ENCODE results near the gene C22orf31.
"Not testable (repeated sequence)": the region's sequence is repeated elsewhere in the genome, so short reads cannot be mapped to it uniquely, and the experiment has no call there.

C22orf31 gene

DNA sequence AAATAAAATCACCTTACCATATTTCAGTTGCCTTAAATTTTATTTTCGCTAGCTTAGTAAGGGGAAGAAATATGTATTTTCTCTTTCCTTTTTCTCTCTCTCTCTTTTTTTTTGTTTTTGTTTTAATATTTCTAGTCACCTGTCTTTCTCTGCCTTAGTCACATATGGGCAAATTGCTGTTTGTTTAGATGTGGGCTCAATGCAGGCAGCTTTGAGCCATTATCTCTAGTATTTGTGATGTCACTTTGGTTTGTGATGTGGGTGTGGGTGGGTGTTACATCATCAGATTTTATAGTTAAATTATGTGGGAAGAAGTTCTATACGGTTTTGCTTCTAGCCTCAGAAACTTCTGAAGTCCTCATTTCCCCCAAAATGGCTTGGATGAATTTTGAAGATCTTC is at the start of gene C22orf31:
Gene C22orf31, minus strand, starts transcription at position 59 of the 400 bp plus-strand sequence. Its CDS starts 39 bp downstream, at position 20.
- no peak for DNase-seq (ENCODE audit: low spot score)

DNA sequence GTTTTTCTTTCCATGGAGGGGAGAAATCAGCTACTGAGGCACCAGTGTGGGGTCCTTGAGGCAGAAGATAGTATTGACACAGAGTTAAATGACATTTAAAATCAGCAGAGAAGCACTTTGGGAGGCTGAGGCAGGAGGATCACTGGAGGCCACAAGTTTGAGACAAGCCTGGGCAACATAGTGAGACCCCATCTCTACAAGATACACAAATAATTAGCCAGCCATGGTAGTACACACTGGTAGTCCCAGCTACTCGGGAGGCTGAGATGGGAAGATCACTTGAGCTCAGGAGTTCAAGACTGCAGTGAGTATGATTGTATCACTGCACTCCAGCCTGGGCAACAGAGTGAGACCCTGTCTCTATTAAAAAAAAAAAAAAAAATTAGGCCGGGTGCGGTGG is 49.3 kb upstream of the C22orf31 start:
- DNase-seq (ENCODE audit: low spot score): no peak

DNA sequence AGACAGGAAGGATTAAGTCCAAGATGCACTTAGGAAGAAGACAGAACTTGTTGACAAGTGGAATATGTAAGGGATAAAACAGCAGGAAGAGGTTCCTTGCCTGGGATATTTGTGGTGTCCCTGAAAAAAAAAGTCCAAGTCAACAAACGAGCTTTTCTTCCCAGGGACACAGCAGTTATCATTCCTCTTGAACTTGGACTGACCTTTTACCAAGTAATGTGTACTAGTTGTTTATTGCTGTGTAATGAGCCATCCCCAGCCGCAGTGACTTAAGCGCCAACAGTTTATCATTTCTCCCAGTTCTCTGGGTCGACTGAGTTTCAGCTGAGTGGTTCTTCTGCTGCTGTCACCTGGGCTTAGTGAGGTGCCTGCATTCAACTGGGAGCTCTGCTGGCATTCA is 48.2 kb upstream of the C22orf31 start:
- DNase-seq (ENCODE audit: low spot score): no peak

DNA sequence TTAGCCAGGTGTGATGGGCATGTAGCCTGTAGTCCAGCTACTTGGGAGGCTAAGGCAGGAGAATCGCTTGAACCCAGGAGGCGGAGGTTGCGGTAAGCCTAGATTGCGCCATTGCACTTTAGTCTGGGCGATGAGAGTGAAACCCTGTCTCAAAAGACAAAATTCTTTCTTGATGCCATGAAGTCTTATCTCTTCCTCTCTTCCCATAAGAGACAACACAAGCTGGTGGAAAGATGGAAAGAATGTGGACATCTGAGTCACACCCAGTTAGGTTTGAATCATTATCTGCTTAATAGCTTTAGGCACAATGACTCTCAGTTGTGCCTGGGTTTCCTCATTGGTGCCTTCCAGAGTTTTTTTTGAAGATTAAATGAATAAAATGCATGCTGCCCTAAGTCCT is 46.5 kb upstream of the C22orf31 start:
- no peak for DNase-seq (ENCODE audit: low spot score)

DNA sequence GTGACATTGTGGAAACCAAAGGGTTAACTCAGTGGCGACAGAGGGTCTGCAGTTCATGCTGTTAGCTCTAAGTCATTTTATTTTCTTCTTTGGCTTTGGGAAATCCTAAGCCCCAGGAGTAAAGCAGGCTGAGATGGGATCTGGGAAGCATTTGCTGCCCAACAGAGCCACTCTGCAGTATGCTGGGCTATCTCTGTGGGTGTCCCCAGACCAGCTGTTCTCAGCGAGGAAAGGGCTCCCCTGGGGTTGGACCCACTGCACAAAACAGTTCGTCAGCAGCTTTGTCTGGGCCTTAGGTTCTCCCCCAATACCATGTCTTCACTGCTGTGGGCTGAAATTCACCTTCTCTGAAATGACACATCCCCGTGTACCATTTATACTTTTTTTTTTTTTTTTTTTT is 45.2 kb upstream of the C22orf31 start:
- DNase-seq (ENCODE audit: low spot score): no peak

DNA sequence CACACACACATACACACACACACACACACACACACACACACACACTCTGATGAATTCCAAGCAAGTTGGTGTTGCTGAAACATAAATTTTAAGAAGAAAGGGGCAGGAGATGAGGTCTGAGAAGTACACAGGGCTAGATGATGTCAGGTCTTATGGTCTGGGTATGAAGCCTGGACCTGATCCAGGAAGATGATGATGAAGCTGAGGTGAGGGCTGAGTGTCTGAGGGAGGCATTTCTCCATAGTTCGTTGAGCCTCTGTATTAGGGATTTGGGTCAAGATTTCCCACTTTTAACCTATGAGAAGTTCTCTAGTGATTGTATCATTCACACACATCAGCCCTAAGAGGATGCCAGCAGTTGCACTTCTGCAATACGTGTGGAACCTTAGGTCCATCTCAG is 43.8 kb upstream of the C22orf31 start:
- DNase-seq (ENCODE audit: low spot score): no peak

DNA sequence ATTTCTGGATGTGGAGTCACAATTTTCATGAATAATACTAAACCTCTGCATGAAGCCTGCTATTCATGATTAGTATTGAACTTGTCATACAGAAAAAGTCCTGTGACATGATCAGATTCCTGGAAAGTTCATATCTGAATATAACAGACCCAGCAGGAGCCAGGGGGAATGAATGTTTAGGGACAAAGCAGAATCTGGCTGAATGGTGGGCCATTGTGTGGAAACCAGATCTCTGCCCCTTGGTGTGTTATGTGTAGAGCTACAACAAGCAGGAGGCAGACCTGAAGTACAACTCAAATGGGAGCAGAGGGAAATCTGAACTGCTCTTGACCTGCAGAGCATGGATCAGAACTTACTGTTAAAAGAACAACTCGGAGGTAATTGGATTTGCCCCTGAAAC is 41.5 kb upstream of the C22orf31 start:
- no peak for DNase-seq (ENCODE audit: low spot score)

DNA sequence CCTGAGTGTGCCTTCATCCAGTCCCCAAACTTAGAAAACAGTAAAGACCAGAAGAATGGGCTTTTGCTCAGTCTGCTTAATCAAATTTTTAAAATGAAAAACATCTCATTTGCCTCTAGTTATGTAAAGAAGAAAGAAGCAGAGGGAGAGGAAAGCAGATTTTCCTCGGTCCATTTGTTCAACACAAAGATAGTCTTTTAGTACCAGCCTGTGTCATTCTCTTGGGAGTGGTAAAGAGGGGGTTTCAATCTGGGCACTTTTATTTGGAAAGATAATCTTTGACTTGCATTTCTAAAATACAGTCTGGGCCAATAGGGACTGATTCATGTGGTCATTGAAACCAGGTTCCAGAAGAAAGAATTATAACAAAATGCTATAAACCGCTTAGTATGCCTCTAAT is 40.7 kb upstream of the C22orf31 start:
- DNase-seq (ENCODE audit: low spot score): no peak

DNA sequence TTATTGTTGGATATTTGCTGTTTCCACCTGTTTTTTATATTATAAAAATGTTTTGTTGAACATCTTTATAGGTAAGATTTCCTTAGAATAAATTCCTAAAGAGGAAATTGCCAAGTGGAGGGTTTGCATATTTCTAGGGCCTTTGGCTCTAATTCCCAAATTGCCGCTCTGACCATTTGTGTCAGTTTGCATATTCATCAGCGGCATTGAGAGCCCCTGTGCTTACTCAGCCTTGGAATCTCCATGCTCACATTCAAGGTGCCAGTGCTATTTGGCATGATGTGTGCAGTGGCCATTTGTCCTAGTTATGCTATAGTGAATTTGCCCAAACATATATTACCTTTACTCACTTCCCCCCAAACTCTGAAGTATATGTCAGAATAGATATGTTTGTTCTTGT is 36.7 kb upstream of the C22orf31 start:
- no peak for DNase-seq (ENCODE audit: low spot score)

DNA sequence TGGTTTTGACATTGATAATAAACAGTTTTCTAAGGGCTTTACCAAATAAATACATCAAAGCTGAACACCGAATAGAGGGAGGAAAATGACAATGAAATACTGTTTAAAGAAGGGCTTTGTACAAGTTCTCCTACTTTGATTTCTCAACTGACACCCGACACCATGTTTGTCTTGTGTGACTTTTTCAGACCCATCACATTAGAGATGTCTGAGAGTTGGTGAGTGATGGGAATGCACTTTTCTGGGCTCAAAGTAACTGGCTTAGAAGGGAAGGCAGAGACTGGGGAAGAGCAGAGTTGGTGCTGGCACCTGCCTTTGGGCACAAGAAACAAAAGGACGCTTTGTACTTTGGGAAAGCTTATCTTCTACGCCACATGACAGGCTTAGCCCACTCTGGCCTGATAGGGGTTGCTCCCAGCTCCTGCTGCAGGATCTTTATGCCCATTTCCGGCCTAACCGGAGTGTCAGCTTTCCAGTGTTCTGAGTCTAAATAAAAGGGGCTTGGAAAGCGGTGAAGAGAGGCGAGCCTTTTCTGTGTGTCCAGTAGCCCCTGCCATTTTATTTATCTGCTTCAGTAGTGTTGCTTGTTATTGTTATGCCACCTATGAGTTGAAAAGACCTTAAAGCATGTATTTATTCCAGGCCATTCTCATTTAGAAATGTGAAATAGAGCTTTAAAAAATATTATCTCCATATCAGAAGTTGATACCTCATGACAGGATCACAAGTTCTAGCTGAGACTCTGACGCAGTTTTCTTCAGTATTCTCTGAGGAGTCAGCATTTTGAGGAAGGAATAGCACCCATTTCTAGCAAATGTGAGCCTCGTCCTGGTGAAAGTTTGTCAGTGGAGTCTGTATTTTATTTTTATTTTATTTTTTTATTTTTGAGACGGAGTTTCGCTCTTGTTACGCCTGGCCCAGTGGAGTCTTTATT is 35.4 kb upstream of the C22orf31 start:
- DNase-seq (ENCODE audit: low spot score): no peak

DNA sequence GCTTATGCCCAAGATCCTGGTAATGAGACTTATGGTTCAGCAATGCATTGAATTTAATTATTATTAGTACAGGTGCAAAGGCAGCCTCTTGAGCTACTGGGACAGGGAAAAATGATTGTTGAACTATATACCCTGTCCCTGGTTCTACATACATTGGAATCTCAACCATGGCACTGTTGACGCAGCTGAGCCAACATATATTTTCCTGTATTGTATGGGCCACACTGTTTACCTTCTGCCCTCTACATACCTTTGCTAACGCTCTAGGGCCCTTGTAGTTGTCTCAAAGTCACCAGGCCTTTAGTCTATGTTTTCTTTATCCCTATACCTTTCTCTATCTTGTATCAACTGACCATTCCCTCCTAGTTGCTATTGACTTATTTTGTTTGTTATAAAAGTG is 33.8 kb upstream of the C22orf31 start:
- DNase-seq (ENCODE audit: low spot score): no peak

DNA sequence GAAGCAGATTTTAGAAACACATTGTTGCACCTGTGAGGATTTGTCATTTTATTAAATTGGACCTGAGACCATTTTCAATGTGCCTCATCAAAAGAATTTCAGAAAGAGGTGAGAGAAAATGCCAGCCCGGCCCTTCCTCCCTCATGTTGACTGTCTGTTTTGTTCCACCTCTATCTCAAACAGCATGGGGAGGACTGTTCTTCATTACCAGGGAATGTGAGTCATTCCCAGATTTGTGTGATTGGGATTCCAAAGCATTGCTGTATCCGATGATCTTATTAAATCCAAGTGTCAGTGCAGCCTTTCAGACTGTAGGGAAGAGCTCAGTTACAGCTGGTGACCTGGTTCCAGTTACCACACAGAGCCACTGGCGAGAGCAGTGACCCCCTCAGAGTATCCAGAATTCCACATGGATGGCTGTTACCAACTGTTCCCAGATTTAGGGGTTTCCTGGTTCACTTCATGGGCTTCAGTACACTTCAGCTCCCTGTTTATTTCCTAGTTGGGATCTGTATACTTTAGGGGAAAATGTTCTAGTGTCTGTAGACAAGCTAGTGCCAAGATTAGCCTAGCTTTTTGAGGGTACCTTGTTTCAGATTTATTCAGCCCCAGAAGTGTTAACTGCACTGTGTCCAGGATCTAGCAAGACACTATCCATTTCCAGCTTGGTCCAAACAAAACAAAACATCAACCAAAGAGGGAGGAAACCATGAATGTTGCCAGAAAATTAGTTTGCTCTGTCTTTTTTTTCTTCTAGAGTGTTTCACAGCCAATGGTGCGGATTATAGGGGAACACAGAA is 32.1 kb upstream of the C22orf31 start:
- DNase-seq (ENCODE audit: low spot score): no peak

DNA sequence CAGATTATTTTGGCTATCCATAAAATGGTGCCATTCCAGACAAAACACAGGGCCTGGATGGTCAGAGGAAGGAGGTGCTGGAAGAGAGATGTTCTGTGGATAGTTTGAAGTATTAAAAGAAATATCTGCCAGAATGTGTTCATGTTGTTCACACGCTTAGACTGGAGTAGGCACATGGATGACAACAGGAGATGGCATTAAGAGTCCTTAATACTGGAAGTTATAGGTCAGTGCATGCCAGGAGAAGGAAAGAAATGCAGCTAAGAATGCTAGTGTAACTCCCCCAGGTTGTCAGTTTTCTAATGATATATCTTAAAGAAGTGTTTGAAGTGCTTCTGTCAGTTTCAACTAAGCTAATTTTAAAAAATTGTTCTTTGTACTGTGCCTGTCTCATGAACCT is 31.4 kb upstream of the C22orf31 start:
- no peak for DNase-seq (ENCODE audit: low spot score)

DNA sequence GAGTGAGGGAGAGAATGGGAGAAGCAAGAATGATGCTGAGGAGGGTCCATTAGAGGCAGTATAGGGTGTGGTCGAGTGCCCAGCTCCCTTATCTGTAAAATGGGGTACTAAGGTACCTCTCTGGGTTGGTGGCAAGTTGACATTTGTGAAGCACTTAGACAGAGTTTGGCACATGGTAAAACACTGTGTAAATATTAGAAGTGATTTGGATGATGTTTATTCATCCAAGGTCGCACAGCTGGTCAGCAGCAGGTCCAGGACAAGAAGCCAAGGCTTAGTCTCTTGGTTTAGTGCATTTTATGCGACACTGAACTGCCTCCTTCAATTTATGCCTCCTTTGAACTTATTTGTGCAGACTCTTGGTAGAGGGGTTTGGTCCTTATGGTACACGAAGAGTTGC is 30.6 kb upstream of the C22orf31 start:
- DNase-seq (ENCODE audit: low spot score): no peak

DNA sequence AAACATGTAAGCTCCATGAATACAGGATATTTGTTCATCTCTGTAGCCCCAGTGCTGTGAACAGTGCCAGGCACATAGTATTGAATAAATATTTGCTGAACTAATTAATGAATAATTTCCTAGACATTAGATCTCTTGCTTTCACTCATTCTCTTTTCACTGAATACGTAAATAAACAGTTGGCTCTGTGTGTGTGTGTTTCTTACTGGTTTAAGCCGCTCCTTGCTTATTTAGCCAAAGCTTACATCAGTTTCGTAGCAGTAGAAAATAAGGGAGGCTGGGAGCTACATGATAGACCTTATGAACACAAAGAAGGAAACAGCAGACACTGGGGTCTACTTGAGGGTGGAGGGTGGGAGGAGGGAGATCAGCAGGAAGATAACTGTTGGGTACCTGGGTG is 28.4 kb upstream of the C22orf31 start:
- no peak for DNase-seq (ENCODE audit: low spot score)

DNA sequence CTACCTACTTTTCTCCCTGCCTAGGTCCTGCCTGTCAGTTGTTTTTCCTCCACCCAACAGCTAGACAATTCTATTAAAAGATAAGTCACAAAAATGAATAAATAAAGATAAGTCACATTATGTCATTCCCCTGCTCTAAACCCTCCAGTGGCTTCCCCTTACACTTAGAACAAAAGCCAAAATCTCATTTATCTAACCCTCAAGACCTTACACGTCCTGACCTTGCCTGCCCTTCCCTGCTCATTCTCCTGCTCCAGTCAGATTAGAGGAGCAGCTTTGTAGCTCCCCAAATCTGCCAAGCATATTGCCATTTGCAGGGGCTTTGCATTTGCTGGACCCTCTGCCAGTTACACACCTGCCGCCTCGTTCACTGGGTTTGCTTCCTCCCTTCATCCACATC is 27.9 kb upstream of the C22orf31 start:
- no peak for DNase-seq (ENCODE audit: low spot score)

DNA sequence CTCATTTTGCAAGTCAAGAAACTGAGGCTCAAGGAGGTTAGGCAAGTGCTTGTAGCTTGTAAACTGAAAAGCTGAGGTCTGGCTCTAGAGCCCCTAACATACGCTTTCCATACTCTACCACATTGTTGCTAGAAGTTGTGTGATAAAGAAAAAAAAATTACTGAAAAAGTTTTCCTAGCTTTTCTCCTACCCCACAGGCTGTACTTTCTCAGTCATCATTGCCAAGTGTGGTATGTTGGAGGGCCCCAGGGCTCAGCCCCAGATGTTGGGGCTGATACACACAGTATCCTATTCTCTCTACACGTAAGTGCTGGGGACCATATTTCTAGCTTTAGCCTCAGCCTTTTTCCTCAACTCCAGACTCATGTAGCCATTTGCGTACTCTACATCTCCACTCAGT is 27.2 kb upstream of the C22orf31 start:
- DNase-seq (ENCODE audit: low spot score): no peak

DNA sequence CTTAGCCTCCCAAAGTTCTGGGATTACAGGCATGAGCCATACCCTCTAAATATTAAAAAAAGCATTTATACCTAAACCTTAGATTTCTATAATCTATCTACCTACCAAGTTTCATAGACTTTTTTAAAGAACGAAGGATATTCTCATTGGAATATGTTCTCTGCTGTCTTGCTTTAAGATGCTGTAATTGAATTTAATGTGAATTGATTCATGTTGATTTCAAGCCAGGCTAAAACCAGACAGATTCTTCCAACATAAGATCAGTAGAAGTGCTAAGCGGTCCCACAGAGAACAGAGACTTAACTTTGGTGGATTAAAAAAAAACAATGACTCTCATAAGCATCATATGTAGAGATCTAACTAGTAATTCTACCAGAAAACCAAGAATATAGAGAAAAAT is 25.4 kb upstream of the C22orf31 start:
- no peak for DNase-seq (ENCODE audit: low spot score)

DNA sequence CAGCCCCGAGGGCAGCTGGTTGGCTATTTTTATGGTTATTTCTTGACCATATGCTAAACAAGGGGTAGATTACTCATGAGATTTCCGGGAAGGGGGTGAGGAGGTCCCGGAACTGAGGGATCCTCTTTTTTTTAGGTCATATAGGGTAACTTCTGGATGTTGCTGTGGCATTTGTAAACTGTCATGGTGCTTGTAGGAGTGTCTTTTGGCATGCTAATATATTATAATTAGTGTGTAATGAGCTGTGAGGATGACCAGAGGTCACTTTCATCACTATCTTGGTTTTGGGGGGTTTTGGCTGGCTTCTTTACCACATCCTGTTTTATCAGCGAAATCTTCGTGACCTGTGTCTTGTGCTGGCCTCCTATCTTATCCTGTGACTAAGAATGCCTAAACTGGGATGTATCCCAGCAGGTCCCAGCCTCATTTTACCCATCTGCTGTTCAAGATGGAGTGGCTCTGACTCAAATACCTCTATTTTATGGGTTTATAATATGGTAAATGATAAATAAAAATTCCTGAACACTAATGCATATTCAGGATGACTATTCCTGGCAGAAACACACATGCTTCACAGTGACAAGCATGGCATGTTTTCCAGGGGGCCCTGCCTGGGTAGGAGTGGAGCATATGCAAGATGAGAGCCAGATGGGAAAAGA is 22.4 kb upstream of the C22orf31 start:
- DNase-seq (ENCODE audit: low spot score): no peak

DNA sequence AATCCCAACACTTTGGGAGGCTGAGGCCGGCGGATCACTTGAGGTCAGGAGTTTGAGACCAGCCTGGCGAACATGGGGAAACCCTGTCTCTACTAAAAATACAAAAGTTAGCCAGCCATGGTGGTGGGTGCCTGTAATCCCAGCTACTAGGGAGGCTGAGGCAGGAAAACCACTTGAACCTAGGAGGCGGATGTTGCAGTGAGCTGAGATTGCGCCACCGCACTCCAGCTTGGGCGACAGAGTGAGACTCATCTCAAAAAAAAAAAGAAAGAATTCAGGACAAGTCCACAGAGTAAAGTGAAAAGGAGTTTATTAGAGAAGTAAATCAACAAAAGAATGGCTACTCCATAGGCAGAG is 21.9 kb upstream of the C22orf31 start:
- not testable (repeated sequence) for DNase-seq (ENCODE audit: low spot score)

DNA sequence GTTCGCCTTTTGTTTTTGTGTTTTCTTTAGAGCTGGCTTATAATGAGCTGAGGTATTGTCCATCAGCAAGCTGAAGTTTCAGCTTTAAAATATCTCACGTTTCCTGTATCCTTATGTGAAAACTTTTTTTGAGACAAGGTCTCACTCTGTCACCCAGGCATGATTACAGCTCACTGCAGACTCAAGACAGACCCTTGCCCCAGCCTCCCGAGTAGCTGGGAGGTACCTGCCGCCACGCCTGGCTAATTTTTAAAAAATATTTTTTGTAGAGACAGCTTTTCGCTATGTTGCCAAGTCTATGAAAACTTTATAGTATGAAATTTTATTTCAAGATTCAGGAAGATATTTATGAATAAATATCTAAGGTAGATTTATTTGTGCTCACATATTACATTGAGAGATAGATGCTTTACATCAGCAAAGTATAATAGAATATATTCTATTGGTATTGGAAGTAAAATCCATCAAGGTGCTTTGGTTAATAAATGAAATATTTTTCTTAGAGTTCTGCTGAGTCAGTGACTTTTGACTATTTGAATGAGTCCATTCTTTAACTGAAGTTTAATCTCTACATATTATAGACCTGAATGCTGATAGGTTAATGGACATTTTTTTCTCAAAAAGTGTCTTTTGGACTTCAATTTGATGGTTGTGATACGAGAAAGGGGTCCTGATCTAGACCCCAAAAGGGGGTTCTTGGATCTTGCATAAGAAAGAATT is 21.4 kb upstream of the C22orf31 start:
- DNase-seq (ENCODE audit: low spot score): no peak

Measured in CD4-positive, alpha-beta T cell treated with Interleukin-15 for 4 hours (primary cell).